Activated T-cell treated with anti-CD3 and anti-CD28 coated beads, Interleukin-2, amount 50 U/mL, for 1 hour (primary cell): ENCODE results near the gene ZNF609.

Source experiments
- DNase-seq: peaks from one replicate; pipeline ENCODE4 v3.0.0-alpha.2; 2020

Gene ZNF609

GRCh38 chr15:64701482-64702184 is 241.3 kb downstream of the ZNF609 start:
- no peak for DNase-seq

GRCh38 chr15:64702816-64703631 is 242.6 kb downstream of the ZNF609 start:
- DNase-seq, result peak; percentile 95

- no peak for DNase-seq
Observed at GRCh38 chr15:64703632-64703959, 243.2 kb downstream of the ZNF609 start.

GRCh38 chr15:64705006-64705405 is 244.6 kb downstream of the ZNF609 start:
- no peak for DNase-seq

- DNase-seq, result no peak
Observed at GRCh38 chr15:64706011-64706911, 245.9 kb downstream of the ZNF609 start.

- DNase-seq, result no peak
Observed at GRCh38 chr15:64710676-64711428, 250.5 kb downstream of the ZNF609 start.

GRCh38 chr15:64712353-64712752 is 252.0 kb downstream of the ZNF609 start:
- DNase-seq, result no peak

- DNase-seq, result no peak
Observed at GRCh38 chr15:64713592-64713991, 253.2 kb downstream of the ZNF609 start.

GRCh38 chr15:64716452-64716851 is 256.1 kb downstream of the ZNF609 start:
- DNase-seq, result no peak

GRCh38 chr15:64717130-64717529 is 256.8 kb downstream of the ZNF609 start:
- no peak for DNase-seq

- no peak for DNase-seq
Observed at GRCh38 chr15:64717735-64718495, 257.5 kb downstream of the ZNF609 start.

GRCh38 chr15:64720188-64720587 is 259.8 kb downstream of the ZNF609 start:
- no peak for DNase-seq

GRCh38 chr15:64730151-64730550 is 269.8 kb downstream of the ZNF609 start:
- DNase-seq, result no peak

GRCh38 chr15:64731012-64731804 is 270.8 kb downstream of the ZNF609 start:
- DNase-seq, result peak; percentile 87

- DNase-seq, result no peak
Observed at GRCh38 chr15:64731805-64732151, 271.4 kb downstream of the ZNF609 start.

GRCh38 chr15:64732156-64732860 is 271.9 kb downstream of the ZNF609 start:
- no peak for DNase-seq
